ENCODE results near the gene RADIL.

DNA sequence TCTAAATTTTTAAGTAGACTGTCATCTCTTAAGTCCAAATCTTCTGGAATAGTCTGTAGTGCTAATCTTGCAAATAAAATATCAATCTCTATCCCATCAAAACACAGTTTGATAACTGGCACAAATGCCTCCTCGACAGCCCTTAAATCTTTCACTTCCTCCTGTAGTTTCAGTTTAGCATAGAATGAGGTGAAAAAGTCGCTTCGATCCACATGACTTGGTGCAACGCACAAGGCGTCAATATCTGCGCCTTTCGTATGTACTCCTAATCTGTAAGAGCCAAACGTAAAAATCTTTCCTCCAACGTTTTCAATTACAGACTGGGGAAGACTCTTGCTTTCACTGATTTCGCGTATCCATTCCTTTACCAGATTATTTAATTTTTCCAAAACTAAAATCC lies 22.3 kb downstream of the RADIL start:
- TF ChIP-seq POLR2A (IDR thresholded peaks at IDR 0.05): no peak
- TF ChIP-seq, protein P1, sequence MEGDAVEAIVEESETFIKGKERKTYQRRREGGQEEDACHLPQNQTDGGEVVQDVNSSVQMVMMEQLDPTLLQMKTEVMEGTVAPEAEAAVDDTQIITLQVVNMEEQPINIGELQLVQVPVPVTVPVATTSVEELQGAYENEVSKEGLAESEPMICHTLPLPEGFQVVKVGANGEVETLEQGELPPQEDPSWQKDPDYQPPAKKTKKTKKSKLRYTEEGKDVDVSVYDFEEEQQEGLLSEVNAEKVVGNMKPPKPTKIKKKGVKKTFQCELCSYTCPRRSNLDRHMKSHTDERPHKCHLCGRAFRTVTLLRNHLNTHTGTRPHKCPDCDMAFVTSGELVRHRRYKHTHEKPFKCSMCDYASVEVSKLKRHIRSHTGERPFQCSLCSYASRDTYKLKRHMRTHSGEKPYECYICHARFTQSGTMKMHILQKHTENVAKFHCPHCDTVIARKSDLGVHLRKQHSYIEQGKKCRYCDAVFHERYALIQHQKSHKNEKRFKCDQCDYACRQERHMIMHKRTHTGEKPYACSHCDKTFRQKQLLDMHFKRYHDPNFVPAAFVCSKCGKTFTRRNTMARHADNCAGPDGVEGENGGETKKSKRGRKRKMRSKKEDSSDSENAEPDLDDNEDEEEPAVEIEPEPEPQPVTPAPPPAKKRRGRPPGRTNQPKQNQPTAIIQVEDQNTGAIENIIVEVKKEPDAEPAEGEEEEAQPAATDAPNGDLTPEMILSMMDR (IDR thresholded peaks at IDR 0.05): no peak
- no peak for TF ChIP-seq POLR2AphosphoS5 (IDR thresholded peaks at IDR 0.05)
